HepG2 (cell line): ENCODE measurements around the gene FAM83C. TPM values are rescaled to one million over a fixed set of nuclear protein-coding genes. Genes with fewer than 3 reads are reported as not detected.

ENCODE experiments used
- ATAC-seq: fragments of 200-7000 bp; cut with Tn5 transposase; 3 replicates; pipeline ENCODE4 v1.9.1; 2020; ENCODE audit warnings: mild to moderate bottlenecking, moderate library complexity
- BruUV-seq: library from RNA; stranded (reverse); fragments of 400-500 nt; replicated peaks from 2 replicates; lab custom pipeline; 2021; lab: Mats Ljungman, UMichigan
- CTCF ChIA-PET: fragments of 300-600 bp; formaldehyde crosslinking; extraction: SDS; loops from one replicate; lab custom pipeline; 2021; ENCODE audit warnings: low total read pairs, inconsistent platforms, low intra/inter-chr PET ratio; lab: Yijun Ruan, JAX
- POLR2A ChIA-PET: fragments of 350-600 bp; sonication (Branson Sonifier 250); formaldehyde crosslinking; loops from one replicate; lab custom pipeline; 2020; ENCODE audit warnings: antibody characterized with exemption, inconsistent platforms; lab: Yijun Ruan, JAX
- DNase-seq: peaks from one replicate; pipeline ENCODE4 v3.0.0-alpha.2; 2015; ENCODE audit warnings: low spot score
- FAIRE-seq: peaks from 3 replicates; lab custom pipeline; 2011; peaks lifted over from hg19 to GRCh38; lab: Jason Lieb, UNC
- H2AFZ ChIP-seq: one replicate; pipeline ENCODE4 v1.6.1; 2011; ENCODE audit warnings: low read length, inconsistent platforms
- H3K27ac ChIP-seq: fragments of 300-600 bp; 3 replicates; pipeline ENCODE4 v1.8.0; 2011; ENCODE audit warnings: mixed run types, mild to moderate bottlenecking, mixed read lengths, low read length, inconsistent platforms; ENCODE audit not compliant: insufficient read depth; ENCODE audit errors: extremely low read length
- H3K27me3 ChIP-seq, 2 experiments: fragments of 200-600 bp in 1 of 2; 2 replicates in 1 of 2; 3 replicates in 1 of 2; pipeline versions ENCODE4 v1.6.0 to v1.8.0; 2011; ENCODE audit warnings: low read length in 2 of 2, mild to moderate bottlenecking in 2 of 2, moderate library complexity in 2 of 2, inconsistent platforms in 1 of 2; ENCODE audit not compliant: insufficient read depth in 2 of 2, control insufficient read depth in 1 of 2
- H3K36me3 ChIP-seq, 2 experiments: fragments of 200-600 bp in 1 of 2; replicated peaks in 1 of 2; 2 replicates in 1 of 2; 3 replicates in 1 of 2; pipeline versions ENCODE4 v1.5.1 to v1.8.0; 2011; ENCODE audit warnings: low read length in 2 of 2, inconsistent platforms in 1 of 2; ENCODE audit not compliant: insufficient read depth in 2 of 2, control insufficient read depth in 1 of 2
- H3K4me1 ChIP-seq: 2 replicates; pipeline ENCODE4 v1.5.1; 2012; ENCODE audit warnings: low read length, inconsistent platforms; ENCODE audit not compliant: insufficient read depth
- H3K4me2 ChIP-seq: 2 replicates; pipeline ENCODE4 v1.6.0; 2011; ENCODE audit warnings: low read depth, low read length, inconsistent platforms
- H3K4me3 ChIP-seq, 3 experiments: fragments of 200-600 bp in 1 of 3; sonication (generic), shearing (Covaris generic) in 1 of 3; replicated peaks in 1 of 3; 2 replicates each; pipeline ENCODE4 v1.5.1; 2011 to 2016; ENCODE audit warnings: low read length in 3 of 3, inconsistent platforms in 2 of 3, low read depth in 2 of 3, mild to moderate bottlenecking in 2 of 3, control low read depth in 1 of 3, mixed read lengths in 1 of 3; ENCODE audit not compliant: insufficient read depth in 1 of 3
- H3K79me2 ChIP-seq: one replicate; pipeline ENCODE4 v1.6.1; 2011; ENCODE audit warnings: low read length, inconsistent platforms; ENCODE audit not compliant: insufficient read depth
- H3K9ac ChIP-seq: 2 replicates; pipeline ENCODE4 v1.6.0; 2011; ENCODE audit warnings: mild to moderate bottlenecking, low read depth, low read length, inconsistent platforms; ENCODE audit not compliant: insufficient read depth
- H3K9me3 ChIP-seq: 2 replicates; pipeline ENCODE4 v1.5.1; 2012; ENCODE audit warnings: mild to moderate bottlenecking, low read length
- H4K20me1 ChIP-seq: 2 replicates; pipeline ENCODE4 v1.6.0; 2011; ENCODE audit warnings: inconsistent platforms, mild to moderate bottlenecking, low read length, moderate library complexity; ENCODE audit not compliant: insufficient read depth
- HDAC6 ChIP-seq: fragments of 200-600 bp; sonication (generic); IDR thresholded peaks from 2 replicates; pipeline ENCODE4 v1.7.0; 2017; ENCODE audit warnings: mild to moderate bottlenecking, antibody characterized with exemption, low read length, low read depth
- MED1 ChIP-seq: sonication (generic); formaldehyde crosslinking; IDR thresholded peaks from 2 replicates; pipeline ENCODE4 v1.4.0; 2020; ENCODE audit warnings: missing genetic modification reagents
- SIX4 ChIP-seq: sonication (generic); formaldehyde crosslinking; IDR thresholded peaks from 2 replicates; pipeline ENCODE4 v1.4.0; 2020; ENCODE audit warnings: missing genetic modification reagents
- SKI ChIP-seq: fragments of 450-650 bp; IDR thresholded peaks from one replicate; pipeline ENCODE4 v1.6.1; 2018; ENCODE audit warnings: mild to moderate bottlenecking; ENCODE audit not compliant: partially characterized antibody
- TEAD3 ChIP-seq: optimal IDR thresholded peaks from 2 replicates; pipeline ENCODE3; 2016; ENCODE audit warnings: borderline replicate concordance
- ZNF44 ChIP-seq: sonication (generic); formaldehyde crosslinking; IDR thresholded peaks from 2 replicates; pipeline ENCODE4 v1.5.1; 2020; ENCODE audit warnings: mild to moderate bottlenecking, missing genetic modification reagents
- ZSCAN30 ChIP-seq: sonication (generic); formaldehyde crosslinking; IDR thresholded peaks from 2 replicates; pipeline ENCODE4 v1.5.0; 2020; ENCODE audit warnings: mild to moderate bottlenecking, missing genetic modification reagents
- WGBS: methylation state at CpG from one replicate; pipeline ENCODE4 v1.1.6; 2017; ENCODE audit warnings: low lambda C conversion rate; 5-methylcytosine and 5-hydroxymethylcytosine counted together
- in situ Hi-C: cut with HindIII; loops from 2 replicates; pipeline ENCODE4 v1.10.0; 2017; ENCODE audit warnings: low pct_unique_long_range_greater_than_20kb; ENCODE audit not compliant: extremely low pct_ligation_motif_present
- intact Hi-C: fragments of 100-400 bp; cut with micrococcal nuclease; formaldehyde crosslinking; loops from one replicate; pipeline ENCODE4 v1.10.0; 2022; ENCODE audit not compliant: unreplicated experiment
- polyA plus RNA-seq, 8 experiments: library from polyadenylated mRNA; depleted of rRNA in 3 of 8; stranded (reverse) in 7 of 8; unstranded in 1 of 8; fragments of >200 nt; fragmentation: Illumina TruSeq in 4 of 8; extraction: Trizol in 4 of 8; gene quantifications; 2 replicates each; pipeline versions ENCODE4 v1.2.1 to v1.2.3, GENCODE V29; 2011 to 2016; ENCODE audit warnings: low read depth in 4 of 8, missing spikeins in 1 of 8, mixed read lengths in 1 of 8; ENCODE audit not compliant: insufficient read depth in 1 of 8
- total RNA-seq, 5 experiments: library from RNA; depleted of rRNA; stranded (reverse); fragments of >200 nt; fragmentation: Illumina TruSeq; extraction: Trizol; gene quantifications; 2 replicates each; pipeline ENCODE4 v1.2.3, GENCODE V29; 2016; ENCODE audit warnings: low read depth in 1 of 5
- TF ChIP-seq, protein P1 (sequence below), 2 experiments: sonication (generic) in 1 of 2; formaldehyde crosslinking in 1 of 2; IDR thresholded peaks; 2 replicates each; pipeline versions ENCODE4 v1.6.1 to v1.9.0; 2014 to 2022; ENCODE audit warnings: antibody characterized with exemption in 1 of 2, borderline replicate concordance in 1 of 2, inconsistent platforms in 1 of 2, low read depth in 1 of 2, missing genetic modification reagents in 1 of 2
- TF ChIP-seq, protein P2 (sequence below): sonication (generic); formaldehyde crosslinking; IDR thresholded peaks from 2 replicates; pipeline ENCODE4 v1.8.1; 2023; ENCODE audit warnings: mild to moderate bottlenecking, missing genetic modification reagents

Gene FAM83C
- total and polyA plus RNA-seq, 2 of the 13 experiments (the other 11 are each of a cell fraction or from before 2014, with no cell fraction given) = 0.04 TPM; not detected in 1

DNA sequence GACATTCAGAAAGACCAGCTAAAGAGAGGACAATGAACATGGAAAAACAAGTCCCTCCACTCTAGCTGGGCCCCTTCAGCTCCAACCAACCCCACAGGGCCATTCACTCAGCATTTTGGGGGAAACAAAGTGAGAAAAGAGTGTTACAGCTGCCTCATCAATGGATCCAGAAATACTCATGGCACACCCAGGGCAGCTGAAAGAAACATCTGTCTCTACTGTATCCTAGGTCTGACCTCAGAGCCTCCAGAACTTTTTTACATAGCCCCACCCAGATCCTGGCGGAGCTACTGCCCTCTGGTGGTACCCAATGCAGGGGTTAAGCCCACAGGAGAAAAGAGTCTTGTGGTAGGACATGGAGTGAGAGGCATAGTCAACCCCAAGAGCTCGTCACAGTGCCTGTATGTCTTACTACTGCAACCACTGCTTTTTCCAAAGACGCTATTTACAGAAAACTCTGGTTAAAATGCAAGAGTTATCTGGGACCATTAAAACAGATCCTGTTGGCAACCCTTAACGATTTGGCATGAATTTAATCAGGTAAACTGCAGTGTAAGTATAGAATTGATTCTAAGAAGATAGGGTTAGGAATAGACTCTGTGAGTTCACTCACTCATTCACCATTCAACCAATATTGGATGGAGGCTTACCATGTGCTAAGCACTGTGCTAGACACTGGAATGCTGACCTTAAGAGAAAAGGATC is 37.4 kb upstream of the FAM83C start (continued):
- TF ChIP-seq, protein P1, sequence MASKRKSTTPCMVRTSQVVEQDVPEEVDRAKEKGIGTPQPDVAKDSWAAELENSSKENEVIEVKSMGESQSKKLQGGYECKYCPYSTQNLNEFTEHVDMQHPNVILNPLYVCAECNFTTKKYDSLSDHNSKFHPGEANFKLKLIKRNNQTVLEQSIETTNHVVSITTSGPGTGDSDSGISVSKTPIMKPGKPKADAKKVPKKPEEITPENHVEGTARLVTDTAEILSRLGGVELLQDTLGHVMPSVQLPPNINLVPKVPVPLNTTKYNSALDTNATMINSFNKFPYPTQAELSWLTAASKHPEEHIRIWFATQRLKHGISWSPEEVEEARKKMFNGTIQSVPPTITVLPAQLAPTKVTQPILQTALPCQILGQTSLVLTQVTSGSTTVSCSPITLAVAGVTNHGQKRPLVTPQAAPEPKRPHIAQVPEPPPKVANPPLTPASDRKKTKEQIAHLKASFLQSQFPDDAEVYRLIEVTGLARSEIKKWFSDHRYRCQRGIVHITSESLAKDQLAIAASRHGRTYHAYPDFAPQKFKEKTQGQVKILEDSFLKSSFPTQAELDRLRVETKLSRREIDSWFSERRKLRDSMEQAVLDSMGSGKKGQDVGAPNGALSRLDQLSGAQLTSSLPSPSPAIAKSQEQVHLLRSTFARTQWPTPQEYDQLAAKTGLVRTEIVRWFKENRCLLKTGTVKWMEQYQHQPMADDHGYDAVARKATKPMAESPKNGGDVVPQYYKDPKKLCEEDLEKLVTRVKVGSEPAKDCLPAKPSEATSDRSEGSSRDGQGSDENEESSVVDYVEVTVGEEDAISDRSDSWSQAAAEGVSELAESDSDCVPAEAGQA (IDR thresholded peaks at IDR 0.05; ENCODE audit: low read depth) = 0 out of 2 replicates have a peak, but pooled peaks have one; percentile 11
- TF ChIP-seq, protein P1 (CRISPR knock-in tag; IDR thresholded peaks at IDR 0.05; ENCODE audit: borderline replicate concordance) = no peak

DNA sequence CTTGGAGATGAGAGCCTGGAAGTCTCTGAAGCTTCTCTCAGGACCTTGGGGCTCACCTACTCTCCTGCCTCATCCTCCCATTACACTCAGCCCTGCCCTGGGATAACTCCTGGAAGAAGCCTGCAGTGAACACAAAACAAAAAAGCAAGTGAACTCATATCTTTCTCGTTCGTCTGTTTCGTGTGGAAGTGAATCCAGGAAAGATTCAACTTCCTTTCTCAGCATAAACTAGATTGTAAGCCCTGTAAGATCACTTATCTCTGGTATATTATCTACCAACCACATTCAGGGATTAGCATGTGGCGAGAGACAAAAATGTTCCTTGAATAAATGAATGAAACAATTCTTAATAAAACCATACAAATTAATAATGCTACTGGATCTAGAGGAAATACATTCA is 36.5 kb upstream of the FAM83C start:
- Histone ChIP-seq H3K27ac (peak overlapping the region; percentile 74), H3K9me3 (no peaks in the 10 kb centered on the region), H3K4me2 (0 out of 2 replicates have a peak overlapping the region, but pooled peaks have one; percentile 54), H3K79me2 (no peaks in the 10 kb centered on the region), H4K20me1 (no peaks in the 10 kb centered on the region), H3K27me3 (no peaks in the 10 kb centered on the region), H3K4me1 (peaks cover 52% of the 10 kb centered on the region), H3K4me3 (no peak overlapping the region), H3K36me3 (peaks cover 4 to 6% of the 10 kb centered on the region in 2 experiments; a peak in 2 of 5 replicates), H2AFZ (no peak overlapping the region), H3K9ac (peak overlapping the region; percentile 10; the same call in 1 of the 2 replicates)
- ATAC-seq = no peak
- no peak for FAIRE-seq
- TF ChIP-seq ZSCAN30 = no peak
- no peak for TF ChIP-seq HDAC6
- peak; percentile 44 for TF ChIP-seq TEAD3 (CRISPR knock-in tag)
- TF ChIP-seq SKI = no peak
- TF ChIP-seq MED1 (CRISPR knock-in tag) = no peak
- TF ChIP-seq, protein P2, sequence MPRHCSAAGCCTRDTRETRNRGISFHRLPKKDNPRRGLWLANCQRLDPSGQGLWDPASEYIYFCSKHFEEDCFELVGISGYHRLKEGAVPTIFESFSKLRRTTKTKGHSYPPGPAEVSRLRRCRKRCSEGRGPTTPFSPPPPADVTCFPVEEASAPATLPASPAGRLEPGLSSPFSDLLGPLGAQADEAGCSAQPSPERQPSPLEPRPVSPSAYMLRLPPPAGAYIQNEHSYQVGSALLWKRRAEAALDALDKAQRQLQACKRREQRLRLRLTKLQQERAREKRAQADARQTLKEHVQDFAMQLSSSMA = 0 out of 2 replicates have a peak, but pooled peaks have one; percentile 27
- TF ChIP-seq ZNF44 (CRISPR knock-in tag) = 0 out of 2 replicates have a peak, but pooled peaks have one; percentile 59
- TF ChIP-seq SIX4 = 0 out of 2 replicates have a peak, but pooled peaks have one; percentile 1
- WGBS = 96% methylated on average over 4 of the region's 4 CpGs
- ChIA-PET POLR2A (interaction anchor here (0.8 to 3.9 kb wide), 8 partner anchors 8 to 126 kb away, joined by 3 to 78 read pairs (median 8); no protein-coding TSS in a partner anchor), CTCF (interaction anchor here (1.6 to 6.9 kb wide), 2 partner anchors 24 to 111 kb away, joined by 4 to 204 read pairs; no protein-coding TSS in a partner anchor)
- in situ Hi-C loops = no loop called here
- BruUV-seq = no TSS peak
- DNase-seq = no peak
- intact Hi-C loops = loop anchor here (1.0 kb wide), 1 partner anchor 24 kb away; no protein-coding TSS in a partner anchor
